Neural cell (in vitro differentiated cells): Measurements from ENCODE around the gene FHDC1. TPM values are rescaled to one million over a fixed set of nuclear protein-coding genes. Genes with fewer than 3 reads are reported as not detected.

Experiments used
- H2AFZ ChIP-seq: fragments of 200-600, 300-800 bp; sonication (generic), shearing (Covaris generic); 2 replicates; pipeline ENCODE4 v1.6.0; 2014; ENCODE audit warnings: low read depth, mild to moderate bottlenecking, antibody characterized with exemption, low read length, moderate library complexity
- H3F3A ChIP-seq: fragments of 200-600 bp; shearing (Covaris generic); 2 replicates; pipeline ENCODE4 v1.6.1; 2016; ENCODE audit warnings: mild to moderate bottlenecking, moderate library complexity, mixed read lengths, antibody characterized with exemption, low read length; ENCODE audit not compliant: insufficient read depth, poor library complexity, severe bottlenecking
- H3K27ac ChIP-seq: fragments of 200-600, 300-800 bp; sonication (generic), shearing (Covaris generic); 2 replicates; pipeline ENCODE4 v1.5.1; 2014; ENCODE audit warnings: mild to moderate bottlenecking, low read length, moderate library complexity
- H3K27me3 ChIP-seq: fragments of 300-800, 200-600 bp; sonication (generic), shearing (Covaris generic); 2 replicates; pipeline ENCODE4 v1.6.0; 2014; ENCODE audit warnings: mild to moderate bottlenecking, low read depth, low read length, moderate library complexity; ENCODE audit not compliant: insufficient read depth
- H3K36me3 ChIP-seq: fragments of 300-800, 200-600 bp; sonication (generic), shearing (Covaris generic); 2 replicates; pipeline ENCODE4 v1.5.1; 2014; ENCODE audit warnings: mild to moderate bottlenecking, antibody characterized with exemption, low read length, moderate library complexity; ENCODE audit not compliant: insufficient read depth
- H3K4me2 ChIP-seq: fragments of 300-800, 200-600 bp; sonication (generic), shearing (Covaris generic); 2 replicates; pipeline ENCODE4 v1.6.0; 2014; ENCODE audit warnings: mild to moderate bottlenecking, low read length
- H3K4me3 ChIP-seq: fragments of 300-800, 200-600 bp; sonication (generic), shearing (Covaris generic); 2 replicates; pipeline ENCODE4 v1.5.1; 2014; ENCODE audit warnings: mild to moderate bottlenecking, low read length, moderate library complexity
- H3K79me2 ChIP-seq: fragments of 200-600 bp; shearing (Covaris generic); replicated peaks from 2 replicates; pipeline ENCODE4 v1.6.0; 2014; ENCODE audit warnings: mild to moderate bottlenecking, low read length, moderate library complexity; ENCODE audit not compliant: insufficient read depth
- H3K9ac ChIP-seq: fragments of 300-800, 200-600 bp; sonication (generic), shearing (Covaris generic); 2 replicates; pipeline ENCODE4 v1.6.1; 2016; ENCODE audit warnings: mild to moderate bottlenecking, low read length, mixed read lengths
- H3K9me2 ChIP-seq: fragments of 200-600 bp; shearing (Covaris generic); 2 replicates; pipeline ENCODE4 v1.6.1; 2016; ENCODE audit warnings: mild to moderate bottlenecking, low read length, mixed read lengths; ENCODE audit not compliant: insufficient read depth
- H3K9me3 ChIP-seq: fragments of 200-600, 300-800 bp; sonication (generic), shearing (Covaris generic); 2 replicates; pipeline ENCODE4 v1.6.1; 2016; ENCODE audit warnings: mild to moderate bottlenecking, mixed run types, low read length, moderate library complexity, mixed read lengths
- H4K20me1 ChIP-seq: fragments of 200-600 bp; shearing (Covaris generic); 2 replicates; pipeline ENCODE4 v1.6.1; 2016; ENCODE audit warnings: mild to moderate bottlenecking, mixed run types; ENCODE audit not compliant: insufficient read depth
- CTCF ChIP-seq: fragments of 450-650 bp; IDR thresholded peaks from 2 replicates; pipeline ENCODE4 v1.5.1; 2014; ENCODE audit warnings: antibody characterized with exemption, mild to moderate bottlenecking, moderate library complexity; ENCODE audit not compliant: poor library complexity, severe bottlenecking
- EP300 ChIP-seq: fragments of 450-650 bp; conservative IDR thresholded peaks from 2 replicates; pipeline ENCODE4 v1.6.1; 2014; ENCODE audit warnings: antibody characterized with exemption, mild to moderate bottlenecking, moderate library complexity; ENCODE audit not compliant: poor library complexity, severe bottlenecking
- EZH2 ChIP-seq: fragments of 200-600, 300-800 bp; shearing (Covaris generic), sonication (generic); IDR thresholded peaks from 2 replicates; pipeline ENCODE4 v1.6.1; 2014; ENCODE audit warnings: antibody characterized with exemption, low read length, borderline replicate concordance, mild to moderate bottlenecking; ENCODE audit not compliant: insufficient read depth, poor library complexity, severe bottlenecking
- MXI1 ChIP-seq: fragments of 450-650 bp; conservative IDR thresholded peaks from 2 replicates; pipeline ENCODE4 v1.6.1; 2014; ENCODE audit warnings: antibody characterized with exemption, mild to moderate bottlenecking; ENCODE audit not compliant: poor library complexity, severe bottlenecking
- POLR2AphosphoS5 ChIP-seq: IDR thresholded peaks from 2 replicates; pipeline ENCODE4 v1.6.1; 2012
- RAD21 ChIP-seq: fragments of 450-650 bp; conservative IDR thresholded peaks from 2 replicates; pipeline ENCODE4 v1.6.1; 2014; ENCODE audit warnings: antibody characterized with exemption, mild to moderate bottlenecking, moderate library complexity
- REST ChIP-seq: IDR thresholded peaks from 2 replicates; pipeline ENCODE4 v1.6.1; 2012; ENCODE audit warnings: borderline replicate concordance
- SMC3 ChIP-seq: fragments of 450-650 bp; conservative IDR thresholded peaks from 2 replicates; pipeline ENCODE4 v1.6.1; 2014; ENCODE audit warnings: antibody characterized with exemption, mild to moderate bottlenecking, moderate library complexity; ENCODE audit not compliant: poor library complexity
- TAF1 ChIP-seq: IDR thresholded peaks from 2 replicates; pipeline ENCODE4 v1.6.1; 2012; ENCODE audit warnings: low read depth
- polyA plus RNA-seq: library from polyadenylated mRNA; depleted of rRNA; stranded (reverse); fragments of >200 nt; gene quantifications from 2 replicates; pipeline ENCODE4 v1.2.3, GENCODE V29; 2014

Gene FHDC1
- polyA plus RNA-seq, 1 donor from 2014 or later: 11.4 TPM

- Histone ChIP-seq H3K9me3 (no peaks in the 10 kb centered on the region), H3K9ac (no peak overlapping the region), H4K20me1 (peaks cover 5% of the 10 kb centered on the region), H3K36me3 (peaks cover 4% of the 10 kb centered on the region), H3K4me2 (no peak overlapping the region), H3F3A (no peaks in the 10 kb centered on the region), H3K9me2 (no peaks in the 10 kb centered on the region), H2AFZ (no peak overlapping the region), H3K4me3 (no peak overlapping the region), H3K27me3 (no peaks in the 10 kb centered on the region), H3K79me2 (peaks cover 3% of the 10 kb centered on the region), H3K27ac (no peak overlapping the region)
- no peak for TF ChIP-seq POLR2AphosphoS5
- TF ChIP-seq MXI1: no peak
- no peak for TF ChIP-seq TAF1
- TF ChIP-seq SMC3: no peak
- TF ChIP-seq CTCF: no peak
- no peak for TF ChIP-seq RAD21
- no peak for TF ChIP-seq REST
- TF ChIP-seq EZH2: no peak
- TF ChIP-seq EP300: no peak
These were observed 9.5 kb downstream of the FHDC1 start for GRCh38 chr4:152945639-152946038.

- Histone ChIP-seq H4K20me1 (peaks cover 5% of the 10 kb centered on the region), H3K79me2 (peaks cover 3% of the 10 kb centered on the region), H3K9me2 (no peaks in the 10 kb centered on the region), H3K27ac (no peak overlapping the region), H3K36me3 (peaks cover 4% of the 10 kb centered on the region), H3K27me3 (no peaks in the 10 kb centered on the region), H3K9me3 (no peaks in the 10 kb centered on the region), H3F3A (no peaks in the 10 kb centered on the region), H2AFZ (no peak overlapping the region), H3K4me2 (no peak overlapping the region), H3K9ac (no peak overlapping the region), H3K4me3 (no peak overlapping the region)
- TF ChIP-seq MXI1 (no peak), POLR2AphosphoS5 (no peak), REST (no peak), CTCF (no peak), EP300 (no peak), RAD21 (no peak), SMC3 (no peak), EZH2 (no peak)
These were observed 10.3 kb downstream of the FHDC1 start for GRCh38 chr4:152946446-152946845.
